HL-60 (cell line): ENCODE measurements around the gene ORC4.

Experiments
- CTCF ChIP-seq: IDR thresholded peaks from one replicate; pipeline ENCODE4 v1.5.1; 2011; ENCODE audit warnings: low read length, control low read depth, inconsistent platforms; ENCODE audit not compliant: insufficient read depth
- POLR2AphosphoS5 ChIP-seq: IDR thresholded peaks from 2 replicates; pipeline ENCODE4 v1.6.1; 2012; ENCODE audit warnings: low read depth

DNA sequence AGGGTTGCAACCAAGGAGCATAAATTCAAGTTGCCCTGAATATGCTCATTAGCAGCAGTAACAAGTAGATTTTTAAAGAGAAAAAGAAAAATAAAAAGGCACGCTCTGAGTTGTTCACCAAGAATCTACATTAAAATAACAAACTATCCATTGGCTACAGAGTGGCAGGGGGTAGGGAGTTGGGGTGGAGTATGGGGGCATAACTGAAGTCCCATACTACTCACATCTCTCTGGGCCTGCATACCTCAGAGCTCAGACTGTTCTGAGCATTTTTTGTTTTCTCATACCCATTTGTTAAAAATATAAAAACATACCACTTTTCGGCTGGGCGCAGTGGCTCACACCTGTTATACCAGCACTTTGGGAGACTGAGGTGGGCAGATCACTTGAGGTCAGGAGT, 31.4 kb downstream of the ORC4 start:
- TF ChIP-seq CTCF (no peak), POLR2AphosphoS5 (no peak)
